Uterus (tissue), 4 donors: ENCODE measurements around the gene HPS5. TPM values are rescaled to one million over a fixed set of nuclear protein-coding genes. Genes with fewer than 3 reads are reported as not detected.

Experiments used
- DNase-seq, 2 donors: peaks; one replicate each; pipeline ENCODE4 v3.0.0-alpha.2; 2019 to 2020
- H3K27ac ChIP-seq, 2 donors: fragments of 200-600 bp; sonication (generic); 1 replicate in 1 of 2; 2 replicates in 1 of 2; pipeline ENCODE4 v1.5.1; 2016 to 2018
- H3K27me3 ChIP-seq, 2 donors: fragments of 200-600 bp; sonication (generic); one replicate each; pipeline ENCODE4 v1.5.1; 2018 to 2019; ENCODE audit warnings: control low read depth in 1 of 2
- H3K36me3 ChIP-seq, 2 donors: fragments of 200-600 bp; sonication (generic); one replicate each; pipeline ENCODE4 v1.5.1; 2019; ENCODE audit warnings: control low read depth in 1 of 2
- H3K4me1 ChIP-seq, 2 donors: fragments of 200-600 bp; sonication (generic); one replicate each; pipeline ENCODE4 v1.5.1; 2018 to 2019; ENCODE audit warnings: control low read depth in 1 of 2
- H3K4me3 ChIP-seq, 2 donors: fragments of 200-600 bp; sonication (generic); 1 replicate in 1 of 2; 2 replicates in 1 of 2; pipeline ENCODE4 v1.5.1; 2018 to 2019; ENCODE audit warnings: mild to moderate bottlenecking in 1 of 2
- H3K9me3 ChIP-seq, 2 donors: fragments of 200-600 bp; sonication (generic); one replicate each; pipeline ENCODE4 v1.5.1; 2019; ENCODE audit warnings: control low read depth in 1 of 2
- CTCF ChIP-seq, 4 experiments: fragments of 200-600 bp in 2 of 4; fragments of 450-650 bp in 2 of 4; sonication (generic) in 2 of 4; IDR thresholded peaks; one replicate each; pipeline ENCODE4 v1.5.1; 2016 to 2019; ENCODE audit warnings: antibody characterized with exemption in 4 of 4, mild to moderate bottlenecking in 2 of 4, moderate library complexity in 1 of 4
- POLR2A ChIP-seq, 2 donors: fragments of 450-650 bp; IDR thresholded peaks; one replicate each; pipeline ENCODE4 v1.6.1; 2016; ENCODE audit warnings: antibody characterized with exemption in 2 of 2, mild to moderate bottlenecking in 1 of 2, moderate library complexity in 1 of 2
- intact Hi-C: fragments of 100-400 bp; cut with DNase I; formaldehyde crosslinking; loops from one replicate; pipeline ENCODE4 v1.15.1; 2023; ENCODE audit warnings: low total_unique reads
- total RNA-seq, 4 donors: library from RNA; depleted of rRNA in 3 of 4; stranded (reverse); fragments of >200 nt in 3 of 4; gene quantifications; one replicate each; pipeline versions ENCODE4 v1.1.0 to v1.2.4, GENCODE V29; 2014 to 2023
- donor health status: DM: yes; HTN: yes; CAD: no.

Gene HPS5
- total RNA-seq, 4 donors from 2014 or later: 6.4 to 55.0 (median 35.9) TPM

- intact Hi-C loops: no loop called here
- TF ChIP-seq CTCF (IDR thresholded peaks at IDR 0.05): no peak
- Histone ChIP-seq H3K9me3 (no peaks in the 10 kb centered on the region), H3K4me1 (no peaks in the 10 kb centered on the region), H3K27me3 (no peaks in the 10 kb centered on the region), H3K36me3 (no peaks in the 10 kb centered on the region), H3K27ac (no peak overlapping the region), H3K4me3 (no peak overlapping the region)
- DNase-seq: no peak
Observed at GRCh38 chr11:18312663-18313420, 9.1 kb downstream of the HPS5 start.

- H3K36me3 ChIP-seq: no peaks in the 10 kb centered on the region
- intact Hi-C loops: no loop called here
- no peaks in the 10 kb centered on the region for H3K4me1 ChIP-seq
Observed at GRCh38 chr11:18312012-18312411, 9.9 kb downstream of the HPS5 start.

GRCh38 chr11:18310800-18311340 is 11.1 kb downstream of the HPS5 start:
- H3K4me1 ChIP-seq: no peaks in the 10 kb centered on the region
- no peaks in the 10 kb centered on the region for H3K27me3 ChIP-seq
- DNase-seq: no peak
- H3K4me3 ChIP-seq: no peak overlapping the region
- no peaks in the 10 kb centered on the region for H3K9me3 ChIP-seq
- no peak for TF ChIP-seq CTCF (IDR thresholded peaks at IDR 0.05)
- no peak for TF ChIP-seq POLR2A (IDR thresholded peaks at IDR 0.05)
- H3K27ac ChIP-seq: no peak overlapping the region
- H3K36me3 ChIP-seq: no peaks in the 10 kb centered on the region
- intact Hi-C loops: no loop called here

More at GRCh38 chr11:18312012-18312411, 9.9 kb downstream of the HPS5 start:
- Histone ChIP-seq H3K4me3 (no peak overlapping the region), H3K9me3 (no peaks in the 10 kb centered on the region), H3K27ac (no peak overlapping the region), H3K27me3 (no peaks in the 10 kb centered on the region)
- TF ChIP-seq POLR2A (IDR thresholded peaks at IDR 0.05): no peak
- no peak for TF ChIP-seq CTCF (IDR thresholded peaks at IDR 0.05)
- DNase-seq: no peak

GRCh38 chr11:18309691-18310090 is 12.2 kb downstream of the HPS5 start:
- no peak for DNase-seq
- Histone ChIP-seq H3K4me3 (no peak overlapping the region), H3K27ac (no peak overlapping the region), H3K36me3 (no peaks in the 10 kb centered on the region), H3K9me3 (no peaks in the 10 kb centered on the region), H3K4me1 (no peaks in the 10 kb centered on the region), H3K27me3 (no peaks in the 10 kb centered on the region)
- TF ChIP-seq CTCF (IDR thresholded peaks at IDR 0.05): no peak
- no peak for TF ChIP-seq POLR2A (IDR thresholded peaks at IDR 0.05)
- intact Hi-C loops: no loop called here

- no peaks in the 10 kb centered on the region for H3K9me3 ChIP-seq
- no peaks in the 10 kb centered on the region for H3K36me3 ChIP-seq
- TF ChIP-seq POLR2A (IDR thresholded peaks at IDR 0.05) (no peak), CTCF (IDR thresholded peaks at IDR 0.05) (no peak)
- no peak overlapping the region for H3K27ac ChIP-seq
- DNase-seq: no peak
- H3K4me1 ChIP-seq: no peaks in the 10 kb centered on the region
- H3K27me3 ChIP-seq: no peaks in the 10 kb centered on the region
- intact Hi-C loops: no loop called here
- H3K4me3 ChIP-seq: no peak overlapping the region
Observed at GRCh38 chr11:18308242-18308641, 13.7 kb downstream of the HPS5 start.
